ENCODE measurements around the gene SLC35G6. TPM values are rescaled to one million over a fixed set of nuclear protein-coding genes. Genes with fewer than 3 reads are reported as not detected.
A peak's percentile ranks its signal among the peaks of the same experiment; 100 is the strongest.

The SLC35G6 gene
- total RNA-seq, 1 donor from 2014 or later: not detected

DNA sequence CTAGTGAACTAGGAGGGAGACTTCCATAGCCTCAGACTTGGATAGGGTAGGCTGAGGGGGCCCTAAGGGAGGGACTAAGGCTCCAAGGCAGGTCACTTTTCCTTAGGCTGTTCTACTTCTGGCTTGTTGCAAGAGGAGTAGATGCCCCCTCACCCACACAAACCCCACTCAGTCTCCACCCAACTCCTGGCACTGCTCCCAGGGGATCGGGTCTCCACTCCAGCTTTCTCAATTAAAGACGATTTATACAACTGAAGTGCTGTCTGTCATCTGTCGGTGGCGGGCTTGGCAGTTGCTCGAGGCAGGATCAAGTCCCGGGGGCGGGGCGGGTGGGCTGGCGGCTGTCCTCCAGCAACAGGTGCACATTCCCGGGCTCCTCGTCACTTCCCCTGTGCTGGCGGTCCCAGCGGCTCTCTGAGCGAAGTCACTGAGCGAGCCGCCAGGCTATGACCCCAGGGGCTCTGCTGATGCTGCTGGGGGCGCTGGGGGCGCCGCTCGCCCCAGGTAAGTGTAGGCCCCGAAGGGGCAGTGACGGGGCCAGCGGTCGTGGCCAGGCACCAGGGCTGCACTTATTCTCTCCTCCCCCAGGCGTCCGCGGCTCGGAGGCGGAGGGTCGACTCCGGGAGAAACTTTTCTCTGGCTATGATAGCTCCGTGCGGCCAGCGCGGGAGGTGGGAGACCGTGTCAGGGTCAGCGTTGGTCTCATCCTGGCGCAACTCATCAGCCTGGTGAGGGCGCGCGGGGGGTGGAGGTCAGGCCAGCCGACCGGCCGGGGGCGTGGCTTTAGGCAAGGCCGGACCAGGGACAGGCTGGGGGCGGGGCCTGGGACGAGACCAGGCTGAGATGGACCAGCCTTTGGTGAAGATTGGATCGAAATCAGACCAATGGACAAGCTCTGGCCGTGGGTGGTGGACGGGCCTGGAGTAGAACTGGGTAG, 36.3 kb upstream of the SLC35G6 start, which contains the start of gene CHRNB1:
TSS of gene CHRNB1 (plus strand) at position 380 of the 937 bp plus-strand sequence. CDS start at position 447, 67 bp downstream.
- peaks cover 20% of the 10 kb centered on the region for H3K27me3 Mint-ChIP-seq (ENCODE audit: unreplicated experiment)
- peaks cover 31% of the 10 kb centered on the region for H3K4me1 Mint-ChIP-seq (ENCODE audit: unreplicated experiment)
- H3K36me3 Mint-ChIP-seq (ENCODE audit: low read depth, unreplicated experiment): no peaks in the 10 kb centered on the region
- peak; percentile 79 for DNase-seq (ENCODE audit: low spot score)
- TF ChIP-seq, protein P1, sequence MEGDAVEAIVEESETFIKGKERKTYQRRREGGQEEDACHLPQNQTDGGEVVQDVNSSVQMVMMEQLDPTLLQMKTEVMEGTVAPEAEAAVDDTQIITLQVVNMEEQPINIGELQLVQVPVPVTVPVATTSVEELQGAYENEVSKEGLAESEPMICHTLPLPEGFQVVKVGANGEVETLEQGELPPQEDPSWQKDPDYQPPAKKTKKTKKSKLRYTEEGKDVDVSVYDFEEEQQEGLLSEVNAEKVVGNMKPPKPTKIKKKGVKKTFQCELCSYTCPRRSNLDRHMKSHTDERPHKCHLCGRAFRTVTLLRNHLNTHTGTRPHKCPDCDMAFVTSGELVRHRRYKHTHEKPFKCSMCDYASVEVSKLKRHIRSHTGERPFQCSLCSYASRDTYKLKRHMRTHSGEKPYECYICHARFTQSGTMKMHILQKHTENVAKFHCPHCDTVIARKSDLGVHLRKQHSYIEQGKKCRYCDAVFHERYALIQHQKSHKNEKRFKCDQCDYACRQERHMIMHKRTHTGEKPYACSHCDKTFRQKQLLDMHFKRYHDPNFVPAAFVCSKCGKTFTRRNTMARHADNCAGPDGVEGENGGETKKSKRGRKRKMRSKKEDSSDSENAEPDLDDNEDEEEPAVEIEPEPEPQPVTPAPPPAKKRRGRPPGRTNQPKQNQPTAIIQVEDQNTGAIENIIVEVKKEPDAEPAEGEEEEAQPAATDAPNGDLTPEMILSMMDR (IDR thresholded peaks at IDR 0.05; ENCODE audit: unreplicated experiment): no peak
- peak within 1 kb of the TSS; percentile 24 for H3K27ac Mint-ChIP-seq (ENCODE audit: unreplicated experiment)
- peak within 1 kb of the TSS; percentile 89 for H3K4me3 Mint-ChIP-seq (ENCODE audit: unreplicated experiment)
- no peaks in the 10 kb centered on the region for H3K9me3 Mint-ChIP-seq (ENCODE audit: unreplicated experiment)

DNA sequence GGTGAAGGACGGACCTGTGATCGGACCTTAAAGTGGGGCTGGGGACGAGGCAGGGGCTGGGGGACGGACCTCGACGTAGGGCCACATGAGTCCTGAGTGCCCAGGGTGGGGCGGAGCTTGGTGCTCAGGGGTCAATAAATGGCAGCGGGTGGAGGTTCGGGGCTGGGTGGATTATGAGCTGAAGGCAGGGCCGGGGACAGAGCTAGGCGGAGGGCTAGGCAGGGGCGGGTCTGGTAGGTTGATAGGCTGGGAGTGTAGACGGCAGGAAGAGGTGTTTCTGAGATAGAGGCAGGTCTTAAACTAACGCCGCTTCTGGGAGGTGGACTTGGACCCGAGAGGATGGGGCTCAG, 35.7 kb upstream of the SLC35G6 start:
- peaks cover 31% of the 10 kb centered on the region for H3K4me1 Mint-ChIP-seq (ENCODE audit: unreplicated experiment)
- no peak for DNase-seq (ENCODE audit: low spot score)
- peaks cover 18% of the 10 kb centered on the region for H3K27me3 Mint-ChIP-seq (ENCODE audit: unreplicated experiment)
- H3K9me3 Mint-ChIP-seq (ENCODE audit: unreplicated experiment): no peaks in the 10 kb centered on the region
- H3K27ac Mint-ChIP-seq (ENCODE audit: unreplicated experiment): peak overlapping the region; percentile 24
- H3K36me3 Mint-ChIP-seq (ENCODE audit: low read depth, unreplicated experiment): no peaks in the 10 kb centered on the region
- TF ChIP-seq, protein P1 (IDR thresholded peaks at IDR 0.05; ENCODE audit: unreplicated experiment): no peak
- H3K4me3 Mint-ChIP-seq (ENCODE audit: unreplicated experiment): peak overlapping the region; percentile 89

- Mint-ChIP-seq H3K27ac (ENCODE audit: unreplicated experiment) (no peak overlapping the region), H3K9me3 (ENCODE audit: unreplicated experiment) (no peaks in the 10 kb centered on the region), H3K27me3 (ENCODE audit: unreplicated experiment) (peaks cover 9% of the 10 kb centered on the region), H3K4me1 (ENCODE audit: unreplicated experiment) (peaks cover 17% of the 10 kb centered on the region), H3K4me3 (ENCODE audit: unreplicated experiment) (no peak overlapping the region), H3K36me3 (ENCODE audit: low read depth, unreplicated experiment) (no peaks in the 10 kb centered on the region)
- TF ChIP-seq, protein P1 (IDR thresholded peaks at IDR 0.05; ENCODE audit: unreplicated experiment): no peak
- DNase-seq (ENCODE audit: low spot score): no peak
Measured at GRCh38 chr17:7448461-7448860, 32.8 kb upstream of the SLC35G6 start.

- peaks cover 6% of the 10 kb centered on the region for H3K27me3 Mint-ChIP-seq (ENCODE audit: unreplicated experiment)
- no peak overlapping the region for H3K4me3 Mint-ChIP-seq (ENCODE audit: unreplicated experiment)
- H3K27ac Mint-ChIP-seq (ENCODE audit: unreplicated experiment): no peak overlapping the region
Measured at GRCh38 chr17:7459961-7460545, 21.2 kb upstream of the SLC35G6 start.

More at GRCh38 chr17:7459961-7460545, 21.2 kb upstream of the SLC35G6 start:
- Mint-ChIP-seq H3K9me3 (ENCODE audit: unreplicated experiment) (no peaks in the 10 kb centered on the region), H3K4me1 (ENCODE audit: unreplicated experiment) (peaks cover 3% of the 10 kb centered on the region), H3K36me3 (ENCODE audit: low read depth, unreplicated experiment) (peaks cover 5% of the 10 kb centered on the region)
- DNase-seq (ENCODE audit: low spot score): no peak
- TF ChIP-seq, protein P1 (IDR thresholded peaks at IDR 0.05; ENCODE audit: unreplicated experiment): no peak
